Parathyroid adenoma (tissue), 2 donors: ENCODE measurements around the gene MYL3.

ENCODE experiments used
- H2AFZ ChIP-seq: fragments of 300-600 bp; sonication (generic); one replicate; pipeline ENCODE4 v1.7.0; 2017; ENCODE audit warnings: antibody characterized with exemption, mild to moderate bottlenecking
- H3K27ac ChIP-seq: fragments of 300-600 bp; sonication (generic); one replicate; pipeline ENCODE4 v1.7.0; 2017
- H3K27me3 ChIP-seq: fragments of 300-600 bp; sonication (generic); one replicate; pipeline ENCODE4 v1.7.0; 2017; ENCODE audit warnings: low read length; ENCODE audit not compliant: control insufficient read depth, insufficient read depth
- H3K36me3 ChIP-seq: fragments of 300-600 bp; sonication (generic); one replicate; pipeline ENCODE4 v1.7.0; 2017; ENCODE audit warnings: low read length; ENCODE audit not compliant: control insufficient read depth, insufficient read depth
- H3K4me1 ChIP-seq: fragments of 300-600 bp; sonication (generic); one replicate; pipeline ENCODE4 v1.7.0; 2017; ENCODE audit warnings: control low read depth
- H3K4me2 ChIP-seq: fragments of 300-600 bp; sonication (generic); one replicate; pipeline ENCODE4 v1.7.0; 2017; ENCODE audit warnings: low read length
- H3K4me3 ChIP-seq: fragments of 300-600 bp; sonication (generic); one replicate; pipeline ENCODE4 v1.7.0; 2017; ENCODE audit warnings: low read depth, low read length
- H3K79me2 ChIP-seq: fragments of 300-600 bp; sonication (generic); one replicate; pipeline ENCODE4 v1.7.0; 2017; ENCODE audit warnings: control low read depth
- H3K9ac ChIP-seq: fragments of 300-600 bp; sonication (generic); one replicate; pipeline ENCODE4 v1.7.0; 2017; ENCODE audit warnings: mild to moderate bottlenecking
- H3K9me3 ChIP-seq: fragments of 300-600 bp; sonication (generic); one replicate; pipeline ENCODE4 v1.7.0; 2017; ENCODE audit warnings: low read length; ENCODE audit not compliant: control insufficient read depth
- CTCF ChIP-seq: fragments of 300-600 bp; sonication (generic); IDR thresholded peaks from one replicate; pipeline ENCODE4 v1.7.0; 2017; ENCODE audit warnings: antibody characterized with exemption, mild to moderate bottlenecking
- donor health status: primary hyperparathyroidism.

The MYL3 gene

GRCh38 chr3:46877406-46878125, 14.3 kb upstream of the MYL3 start, which contains the start of gene PTH1R:
Gene PTH1R, plus strand, starts transcription at chr3:46877721. Its CDS starts 5,839 bp downstream, at chr3:46883560.
- Histone ChIP-seq H2AFZ (no peak within 1 kb of the TSS), H3K4me3 (no peak within 1 kb of the TSS), H3K4me2 (no peak within 1 kb of the TSS), H3K27me3 (no peaks in the 10 kb centered on the region), H3K4me1 (no peaks in the 10 kb centered on the region), H3K36me3 (no peaks in the 10 kb centered on the region), H3K9ac (no peak within 1 kb of the TSS), H3K79me2 (no peaks in the 10 kb centered on the region), H3K27ac (no peak within 1 kb of the TSS), H3K9me3 (no peaks in the 10 kb centered on the region)
- TF ChIP-seq CTCF: no peak

- H3K4me3 ChIP-seq: no peak overlapping the region
- H3K36me3 ChIP-seq: no peaks in the 10 kb centered on the region
- H3K4me1 ChIP-seq: no peaks in the 10 kb centered on the region
- TF ChIP-seq CTCF: no peak
- H3K9ac ChIP-seq: no peak overlapping the region
- H2AFZ ChIP-seq: no peak overlapping the region
- no peak overlapping the region for H3K4me2 ChIP-seq
- no peaks in the 10 kb centered on the region for H3K79me2 ChIP-seq
- no peaks in the 10 kb centered on the region for H3K27me3 ChIP-seq
- no peaks in the 10 kb centered on the region for H3K9me3 ChIP-seq
- H3K27ac ChIP-seq: no peak overlapping the region
These were observed 13.4 kb upstream of the MYL3 start for GRCh38 chr3:46876313-46877300.

DNA sequence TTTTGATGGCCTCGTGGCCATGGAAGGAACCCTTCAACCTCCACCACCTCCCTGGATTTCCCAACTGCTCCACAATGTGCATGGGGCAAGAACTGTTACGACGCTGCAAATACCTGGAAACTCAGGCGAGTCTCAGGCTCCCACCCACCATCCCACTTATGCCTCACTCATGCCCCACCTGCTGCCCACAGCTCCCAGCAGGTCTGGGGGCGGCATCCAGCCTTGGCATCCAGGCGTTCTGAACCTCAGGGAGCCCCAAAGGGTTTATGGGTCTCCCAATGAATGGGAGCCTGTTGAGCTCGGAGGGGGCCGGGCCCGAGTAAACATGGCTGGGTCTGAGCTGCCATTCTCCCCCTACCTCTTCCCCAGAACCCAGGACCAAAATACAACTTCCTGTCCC, 12.3 kb upstream of the MYL3 start:
- TF ChIP-seq CTCF: no peak
- Histone ChIP-seq H3K4me1 (no peaks in the 10 kb centered on the region), H2AFZ (no peak overlapping the region), H3K36me3 (no peaks in the 10 kb centered on the region), H3K4me2 (no peak overlapping the region), H3K9ac (no peak overlapping the region), H3K27me3 (no peaks in the 10 kb centered on the region), H3K4me3 (no peak overlapping the region), H3K9me3 (no peaks in the 10 kb centered on the region), H3K79me2 (no peaks in the 10 kb centered on the region), H3K27ac (no peak overlapping the region)

GRCh38 chr3:46874430-46874829, 11.2 kb upstream of the MYL3 start:
- H2AFZ ChIP-seq: no peak overlapping the region
- no peak overlapping the region for H3K9ac ChIP-seq
- no peak overlapping the region for H3K27ac ChIP-seq
- H3K9me3 ChIP-seq: no peaks in the 10 kb centered on the region
- no peak for TF ChIP-seq CTCF
- no peak overlapping the region for H3K4me3 ChIP-seq
- no peaks in the 10 kb centered on the region for H3K36me3 ChIP-seq
- H3K27me3 ChIP-seq: no peaks in the 10 kb centered on the region
- no peak overlapping the region for H3K4me2 ChIP-seq
- H3K79me2 ChIP-seq: no peaks in the 10 kb centered on the region
- H3K4me1 ChIP-seq: no peaks in the 10 kb centered on the region
